Measurements from ENCODE around the gene ACTRT2.

The ACTRT2 gene

GRCh38 chr1:3049905-3050304 is 28.6 kb downstream of the ACTRT2 start:
- Histone ChIP-seq H3K4me1 (ENCODE audit: control insufficient read depth, insufficient read depth, low read length, poor library complexity, severe bottlenecking) (no peaks in the 10 kb centered on the region), H3K27ac (ENCODE audit: low read depth, low read length, severe bottlenecking) (no peak overlapping the region), H3K36me3 (ENCODE audit: control insufficient read depth, insufficient read depth, low read length) (no peaks in the 10 kb centered on the region), H3K9me3 (ENCODE audit: control insufficient read depth, low read length) (no peaks in the 10 kb centered on the region), H3K4me3 (ENCODE audit: extremely low read depth, insufficient read depth, low read length, poor library complexity, severe bottlenecking) (no peak overlapping the region)
- WGBS, 2 experiments (ENCODE audit: insufficient coverage in 2 of 2): 39 to 41% methylated on average over 2 of the region's 2 CpGs

- H3K27ac ChIP-seq (ENCODE audit: low read depth, low read length, severe bottlenecking): no peak overlapping the region
- H3K36me3 ChIP-seq (ENCODE audit: control insufficient read depth, insufficient read depth, low read length): no peaks in the 10 kb centered on the region
- no peak overlapping the region for H3K4me3 ChIP-seq (ENCODE audit: extremely low read depth, insufficient read depth, low read length, poor library complexity, severe bottlenecking)
- no peaks in the 10 kb centered on the region for H3K9me3 ChIP-seq (ENCODE audit: control insufficient read depth, low read length)
- no peaks in the 10 kb centered on the region for H3K4me1 ChIP-seq (ENCODE audit: control insufficient read depth, insufficient read depth, low read length, poor library complexity, severe bottlenecking)
Observed at GRCh38 chr1:3050603-3051002, 29.3 kb downstream of the ACTRT2 start.

GRCh38 chr1:3051270-3052268 is 30.3 kb downstream of the ACTRT2 start:
- Histone ChIP-seq H3K27ac (ENCODE audit: low read depth, low read length, severe bottlenecking) (no peak overlapping the region), H3K9me3 (ENCODE audit: control insufficient read depth, low read length) (no peaks in the 10 kb centered on the region), H3K36me3 (ENCODE audit: control insufficient read depth, insufficient read depth, low read length) (no peaks in the 10 kb centered on the region), H3K4me1 (ENCODE audit: control insufficient read depth, insufficient read depth, low read length, poor library complexity, severe bottlenecking) (no peaks in the 10 kb centered on the region), H3K4me3 (ENCODE audit: extremely low read depth, insufficient read depth, low read length, poor library complexity, severe bottlenecking) (no peak overlapping the region)
- 64 to 72% methylated on average over 3 of the region's 3 CpGs for WGBS, 2 experiments (ENCODE audit: insufficient coverage in 2 of 2)

GRCh38 chr1:3052501-3052900 is 31.2 kb downstream of the ACTRT2 start:
- H3K9me3 ChIP-seq (ENCODE audit: control insufficient read depth, low read length): no peaks in the 10 kb centered on the region
- no peak overlapping the region for H3K4me3 ChIP-seq (ENCODE audit: extremely low read depth, insufficient read depth, low read length, poor library complexity, severe bottlenecking)
- H3K36me3 ChIP-seq (ENCODE audit: control insufficient read depth, insufficient read depth, low read length): no peaks in the 10 kb centered on the region
- H3K4me1 ChIP-seq (ENCODE audit: control insufficient read depth, insufficient read depth, low read length, poor library complexity, severe bottlenecking): no peaks in the 10 kb centered on the region
- H3K27ac ChIP-seq (ENCODE audit: low read depth, low read length, severe bottlenecking): no peak overlapping the region
- WGBS, 2 experiments (ENCODE audit: insufficient coverage in 2 of 2): 81 to 85% methylated on average over 3 to 4 of the region's 5 CpGs

GRCh38 chr1:3053366-3053980 is 32.2 kb downstream of the ACTRT2 start:
- no peak overlapping the region for H3K4me3 ChIP-seq (ENCODE audit: extremely low read depth, insufficient read depth, low read length, poor library complexity, severe bottlenecking)
- H3K27ac ChIP-seq (ENCODE audit: low read depth, low read length, severe bottlenecking): no peak overlapping the region
- H3K4me1 ChIP-seq (ENCODE audit: control insufficient read depth, insufficient read depth, low read length, poor library complexity, severe bottlenecking): no peaks in the 10 kb centered on the region
- H3K9me3 ChIP-seq (ENCODE audit: control insufficient read depth, low read length): no peaks in the 10 kb centered on the region
- no peaks in the 10 kb centered on the region for H3K36me3 ChIP-seq (ENCODE audit: control insufficient read depth, insufficient read depth, low read length)
- 77 to 89% methylated on average over 8 to 9 of the region's 9 CpGs for WGBS, 2 experiments (ENCODE audit: insufficient coverage in 2 of 2)

- no peaks in the 10 kb centered on the region for H3K9me3 ChIP-seq (ENCODE audit: control insufficient read depth, low read length)
- no peak overlapping the region for H3K27ac ChIP-seq (ENCODE audit: low read depth, low read length, severe bottlenecking)
- no peaks in the 10 kb centered on the region for H3K36me3 ChIP-seq (ENCODE audit: control insufficient read depth, insufficient read depth, low read length)
- WGBS, 2 experiments (ENCODE audit: insufficient coverage in 2 of 2): 57 to 88% methylated on average over 1 to 6 of the region's 6 CpGs
- H3K4me1 ChIP-seq (ENCODE audit: control insufficient read depth, insufficient read depth, low read length, poor library complexity, severe bottlenecking): no peaks in the 10 kb centered on the region
- H3K4me3 ChIP-seq (ENCODE audit: extremely low read depth, insufficient read depth, low read length, poor library complexity, severe bottlenecking): no peak overlapping the region
Observed at GRCh38 chr1:3053986-3054385, 32.7 kb downstream of the ACTRT2 start.

GRCh38 chr1:3054474-3054873 is 33.2 kb downstream of the ACTRT2 start:
- Histone ChIP-seq H3K4me1 (ENCODE audit: control insufficient read depth, insufficient read depth, low read length, poor library complexity, severe bottlenecking) (no peaks in the 10 kb centered on the region), H3K36me3 (ENCODE audit: control insufficient read depth, insufficient read depth, low read length) (no peaks in the 10 kb centered on the region), H3K4me3 (ENCODE audit: extremely low read depth, insufficient read depth, low read length, poor library complexity, severe bottlenecking) (no peak overlapping the region), H3K9me3 (ENCODE audit: control insufficient read depth, low read length) (no peaks in the 10 kb centered on the region), H3K27ac (ENCODE audit: low read depth, low read length, severe bottlenecking) (no peak overlapping the region)
- 90 to 93% methylated on average over 12 of the region's 12 CpGs for WGBS, 2 experiments (ENCODE audit: insufficient coverage in 2 of 2)

GRCh38 chr1:3055051-3055450 is 33.8 kb downstream of the ACTRT2 start:
- 80 to 82% methylated on average over 1 to 2 of the region's 9 CpGs for WGBS, 2 experiments (ENCODE audit: insufficient coverage in 2 of 2)
- Histone ChIP-seq H3K27ac (ENCODE audit: low read depth, low read length, severe bottlenecking) (no peak overlapping the region), H3K36me3 (ENCODE audit: control insufficient read depth, insufficient read depth, low read length) (no peaks in the 10 kb centered on the region), H3K4me1 (ENCODE audit: control insufficient read depth, insufficient read depth, low read length, poor library complexity, severe bottlenecking) (no peaks in the 10 kb centered on the region), H3K9me3 (ENCODE audit: control insufficient read depth, low read length) (no peaks in the 10 kb centered on the region), H3K4me3 (ENCODE audit: extremely low read depth, insufficient read depth, low read length, poor library complexity, severe bottlenecking) (no peak overlapping the region)

GRCh38 chr1:3056641-3057040 is 35.4 kb downstream of the ACTRT2 start:
- Histone ChIP-seq H3K27ac (ENCODE audit: low read depth, low read length, severe bottlenecking) (no peak overlapping the region), H3K36me3 (ENCODE audit: control insufficient read depth, insufficient read depth, low read length) (no peaks in the 10 kb centered on the region), H3K4me1 (ENCODE audit: control insufficient read depth, insufficient read depth, low read length, poor library complexity, severe bottlenecking) (no peaks in the 10 kb centered on the region), H3K9me3 (ENCODE audit: control insufficient read depth, low read length) (no peaks in the 10 kb centered on the region), H3K4me3 (ENCODE audit: extremely low read depth, insufficient read depth, low read length, poor library complexity, severe bottlenecking) (no peak overlapping the region)
- 67 to 83% methylated on average over 2 to 3 of the region's 5 CpGs for WGBS, 2 experiments (ENCODE audit: insufficient coverage in 2 of 2)

GRCh38 chr1:3058263-3059030 is 37.2 kb downstream of the ACTRT2 start:
- Histone ChIP-seq H3K36me3 (ENCODE audit: control insufficient read depth, insufficient read depth, low read length) (no peaks in the 10 kb centered on the region), H3K9me3 (ENCODE audit: control insufficient read depth, low read length) (no peaks in the 10 kb centered on the region), H3K4me3 (ENCODE audit: extremely low read depth, insufficient read depth, low read length, poor library complexity, severe bottlenecking) (no peak overlapping the region), H3K4me1 (ENCODE audit: control insufficient read depth, insufficient read depth, low read length, poor library complexity, severe bottlenecking) (no peaks in the 10 kb centered on the region), H3K27ac (ENCODE audit: low read depth, low read length, severe bottlenecking) (no peak overlapping the region)
- 71% methylated on average over 10 of the region's 10 CpGs for WGBS, 2 experiments (ENCODE audit: insufficient coverage in 2 of 2)

Data from mesodermal cell (in vitro differentiated cells).